Right atrium auricular region (tissue), 2 donors: ENCODE results near the gene MZB1. TPM values are rescaled to one million over a fixed set of nuclear protein-coding genes. Genes with fewer than 3 reads are reported as not detected.

Source experiments
- DNase-seq: peaks from one replicate; pipeline ENCODE4 v3.0.0-alpha.2; 2019; ENCODE audit warnings: low spot score
- H3K27ac ChIP-seq, 2 donors: fragments of 200-600 bp; sonication (generic); 1 replicate in 1 of 2; 2 replicates in 1 of 2; pipeline ENCODE4 v1.5.1; 2016 to 2019
- H3K27me3 ChIP-seq, 2 donors: fragments of 200-600 bp; sonication (generic); one replicate each; pipeline versions ENCODE4 v1.5.1 to v1.6.0; 2017 to 2019
- H3K36me3 ChIP-seq: fragments of 200-600 bp; sonication (generic); one replicate; pipeline ENCODE4 v1.5.1; 2016
- H3K4me1 ChIP-seq, 2 donors: fragments of 200-600 bp; sonication (generic); one replicate each; pipeline versions ENCODE4 v1.5.1 to v1.6.0; 2017 to 2019
- H3K4me3 ChIP-seq, 2 donors: fragments of 200-600 bp; sonication (generic); 1 replicate in 1 of 2; 2 replicates in 1 of 2; pipeline ENCODE4 v1.5.1; 2017 to 2019; ENCODE audit warnings: mild to moderate bottlenecking in 1 of 2, moderate library complexity in 1 of 2
- H3K9me3 ChIP-seq, 2 donors: fragments of 200-600 bp; sonication (generic); one replicate each; pipeline ENCODE4 v1.5.1; 2019
- CTCF ChIP-seq, 2 donors: fragments of 200-600 bp; sonication (generic); IDR thresholded peaks; one replicate each; pipeline ENCODE4 v1.5.1; 2019; ENCODE audit warnings: antibody characterized with exemption in 2 of 2
- total RNA-seq, 2 donors: library from RNA; depleted of rRNA; stranded (reverse); fragments of >200 nt; gene quantifications; one replicate each; pipeline ENCODE4 v1.1.0, GENCODE V29; 2016

MZB1 gene
- total RNA-seq, 2 donors from 2014 or later = 0.70 to 1.3 TPM

- Histone ChIP-seq H3K27ac (no peak overlapping the region), H3K27me3 (no peaks in the 10 kb centered on the region), H3K4me3 (no peak overlapping the region), H3K4me1 (no peaks in the 10 kb centered on the region), H3K9me3 (no peaks in the 10 kb centered on the region), H3K36me3 (peaks cover 45% of the 10 kb centered on the region)
- TF ChIP-seq CTCF (IDR thresholded peaks at IDR 0.05) = no peak
- no peak for DNase-seq
Measured at GRCh38 chr5:139430015-139430414, 40.3 kb upstream of the MZB1 start.

GRCh38 chr5:139426203-139426885 lies 36.6 kb upstream of the MZB1 start:
- Histone ChIP-seq H3K27me3 (no peaks in the 10 kb centered on the region), H3K4me3 (no peak overlapping the region), H3K27ac (no peak overlapping the region), H3K4me1 (no peaks in the 10 kb centered on the region), H3K9me3 (no peaks in the 10 kb centered on the region), H3K36me3 (peaks cover 45% of the 10 kb centered on the region)
- TF ChIP-seq CTCF (IDR thresholded peaks at IDR 0.05) = no peak
- no peak for DNase-seq

- H3K4me3 ChIP-seq = no peak overlapping the region
- no peaks in the 10 kb centered on the region for H3K4me1 ChIP-seq
- no peaks in the 10 kb centered on the region for H3K27me3 ChIP-seq
- H3K9me3 ChIP-seq = no peaks in the 10 kb centered on the region
- H3K27ac ChIP-seq = no peak overlapping the region
- H3K36me3 ChIP-seq = peaks cover 45% of the 10 kb centered on the region
- DNase-seq = no peak
- TF ChIP-seq CTCF (IDR thresholded peaks at IDR 0.05) = no peak
Measured at GRCh38 chr5:139425497-139425896, 35.8 kb upstream of the MZB1 start.

- Histone ChIP-seq H3K27ac (no peak overlapping the region), H3K4me1 (peaks cover 0 to 28% of the 10 kb centered on the region in 2 donors), H3K36me3 (peaks cover 42% of the 10 kb centered on the region), H3K27me3 (no peaks in the 10 kb centered on the region), H3K9me3 (no peaks in the 10 kb centered on the region), H3K4me3 (no peak overlapping the region)
- DNase-seq = no peak
- peak; percentile 47 to 87 for TF ChIP-seq CTCF (IDR thresholded peaks at IDR 0.05)
Measured at GRCh38 chr5:139422307-139422893, 32.7 kb upstream of the MZB1 start.

GRCh38 chr5:139419226-139420192 lies 29.8 kb upstream of the MZB1 start:
- Histone ChIP-seq H3K4me3 (no peak overlapping the region), H3K27me3 (no peaks in the 10 kb centered on the region), H3K4me1 (peaks cover 0 to 57% of the 10 kb centered on the region in 2 donors), H3K9me3 (no peaks in the 10 kb centered on the region), H3K27ac (peak overlapping the region; percentile 77 to 94), H3K36me3 (peaks cover 26% of the 10 kb centered on the region)
- TF ChIP-seq CTCF (IDR thresholded peaks at IDR 0.05) = peak in 1 of 2 donors; percentile 23
- no peak for DNase-seq
